ENCODE data around the gene CEP152.

DNA sequence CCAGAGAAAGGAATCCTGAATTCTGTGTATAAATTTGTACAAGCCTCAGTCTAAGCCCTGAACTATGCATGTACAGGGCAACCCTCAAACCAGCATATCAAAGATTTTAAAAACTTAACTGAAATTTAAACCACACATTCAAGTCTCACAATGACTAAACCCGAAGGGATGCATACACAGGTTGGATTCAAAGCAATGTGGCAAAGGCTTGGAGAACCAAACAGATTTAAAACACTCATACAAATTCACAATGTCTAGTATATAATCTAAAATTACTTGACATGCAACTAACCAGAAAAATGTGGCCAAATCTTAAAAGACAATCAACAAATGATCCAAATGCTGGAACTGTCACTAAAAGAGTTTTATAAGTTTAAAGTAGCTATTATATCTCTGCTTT lies 36.4 kb downstream of the CEP152 start:
- TF ChIP-seq, protein P1, sequence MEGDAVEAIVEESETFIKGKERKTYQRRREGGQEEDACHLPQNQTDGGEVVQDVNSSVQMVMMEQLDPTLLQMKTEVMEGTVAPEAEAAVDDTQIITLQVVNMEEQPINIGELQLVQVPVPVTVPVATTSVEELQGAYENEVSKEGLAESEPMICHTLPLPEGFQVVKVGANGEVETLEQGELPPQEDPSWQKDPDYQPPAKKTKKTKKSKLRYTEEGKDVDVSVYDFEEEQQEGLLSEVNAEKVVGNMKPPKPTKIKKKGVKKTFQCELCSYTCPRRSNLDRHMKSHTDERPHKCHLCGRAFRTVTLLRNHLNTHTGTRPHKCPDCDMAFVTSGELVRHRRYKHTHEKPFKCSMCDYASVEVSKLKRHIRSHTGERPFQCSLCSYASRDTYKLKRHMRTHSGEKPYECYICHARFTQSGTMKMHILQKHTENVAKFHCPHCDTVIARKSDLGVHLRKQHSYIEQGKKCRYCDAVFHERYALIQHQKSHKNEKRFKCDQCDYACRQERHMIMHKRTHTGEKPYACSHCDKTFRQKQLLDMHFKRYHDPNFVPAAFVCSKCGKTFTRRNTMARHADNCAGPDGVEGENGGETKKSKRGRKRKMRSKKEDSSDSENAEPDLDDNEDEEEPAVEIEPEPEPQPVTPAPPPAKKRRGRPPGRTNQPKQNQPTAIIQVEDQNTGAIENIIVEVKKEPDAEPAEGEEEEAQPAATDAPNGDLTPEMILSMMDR (IDR thresholded peaks at IDR 0.05), result no peak
- TF ChIP-seq EZH2 (IDR thresholded peaks at IDR 0.05; ENCODE audit: borderline replicate concordance, insufficient read depth, low read depth, low read length, poor library complexity, severe bottlenecking), result no peak

Data from B cell (primary cell).